ENCODE measurements around the gene CEL.

DNA sequence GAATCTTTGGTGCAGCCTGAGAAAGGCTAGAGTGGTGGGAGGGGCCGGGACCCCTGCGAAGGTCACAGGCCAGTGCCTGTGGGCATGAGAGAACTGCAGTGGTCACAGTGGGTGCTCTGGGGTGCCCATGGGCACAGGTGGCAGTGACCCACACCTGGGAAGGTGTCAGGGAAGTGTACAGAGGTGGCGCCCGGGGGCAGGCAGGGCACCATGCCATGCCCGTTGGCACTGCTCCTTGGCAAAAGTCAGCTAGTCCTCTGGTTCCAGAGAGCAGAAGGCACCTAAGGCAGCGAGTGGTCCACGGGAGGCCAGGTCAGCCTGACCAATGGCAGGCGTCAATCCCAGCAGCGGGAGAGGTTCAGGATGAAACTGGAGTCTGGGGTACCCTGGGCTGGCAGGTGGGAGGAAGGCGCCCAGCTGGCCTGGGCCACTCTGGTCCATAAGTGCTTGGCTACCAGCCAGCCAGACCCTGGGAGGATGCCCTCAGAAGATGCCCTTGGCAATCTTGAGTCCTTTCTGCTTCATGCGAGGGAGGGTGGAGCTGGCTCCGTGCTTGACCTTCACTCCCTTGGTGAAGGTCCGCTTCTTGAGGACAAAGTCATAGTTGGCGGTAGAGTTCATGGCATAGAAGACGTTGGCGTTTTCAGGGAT lies 36.4 kb downstream of the CEL start:
- TF ChIP-seq POLR2A (IDR thresholded peaks at IDR 0.05; ENCODE audit: borderline replicate concordance, extremely low read depth, insufficient read depth, insufficient read length) = no peak
- TF ChIP-seq EZH2 (IDR thresholded peaks at IDR 0.05) = no peak
- TF ChIP-seq, protein P1, sequence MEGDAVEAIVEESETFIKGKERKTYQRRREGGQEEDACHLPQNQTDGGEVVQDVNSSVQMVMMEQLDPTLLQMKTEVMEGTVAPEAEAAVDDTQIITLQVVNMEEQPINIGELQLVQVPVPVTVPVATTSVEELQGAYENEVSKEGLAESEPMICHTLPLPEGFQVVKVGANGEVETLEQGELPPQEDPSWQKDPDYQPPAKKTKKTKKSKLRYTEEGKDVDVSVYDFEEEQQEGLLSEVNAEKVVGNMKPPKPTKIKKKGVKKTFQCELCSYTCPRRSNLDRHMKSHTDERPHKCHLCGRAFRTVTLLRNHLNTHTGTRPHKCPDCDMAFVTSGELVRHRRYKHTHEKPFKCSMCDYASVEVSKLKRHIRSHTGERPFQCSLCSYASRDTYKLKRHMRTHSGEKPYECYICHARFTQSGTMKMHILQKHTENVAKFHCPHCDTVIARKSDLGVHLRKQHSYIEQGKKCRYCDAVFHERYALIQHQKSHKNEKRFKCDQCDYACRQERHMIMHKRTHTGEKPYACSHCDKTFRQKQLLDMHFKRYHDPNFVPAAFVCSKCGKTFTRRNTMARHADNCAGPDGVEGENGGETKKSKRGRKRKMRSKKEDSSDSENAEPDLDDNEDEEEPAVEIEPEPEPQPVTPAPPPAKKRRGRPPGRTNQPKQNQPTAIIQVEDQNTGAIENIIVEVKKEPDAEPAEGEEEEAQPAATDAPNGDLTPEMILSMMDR (IDR thresholded peaks at IDR 0.05 in 2 of 3, conservative IDR thresholded peaks at IDR 0.05 in 1 of 3; ENCODE audit: borderline replicate concordance in 1 of 3, insufficient read depth in 1 of 3, low read depth in 2 of 3, low read length in 2 of 3) = no peak
- TF ChIP-seq POLR2AphosphoS5 (IDR thresholded peaks at IDR 0.05; ENCODE audit: low read depth, low read length) = no peak
